Activated CD4-positive, alpha-beta T cell treated with anti-CD3 and anti-CD28 coated beads, Interleukin-2, amount 10 ng/mL, durations not matched to agents 7 days and 5 days (primary cell): ENCODE data around the gene RAPGEF4. TPM values are rescaled to one million over a fixed set of nuclear protein-coding genes. Genes with fewer than 3 reads are reported as not detected.

Source experiments
- CTCF ChIA-PET: fragments of 350-600 bp; sonication (Branson Sonifier 250); formaldehyde crosslinking; loops from one replicate; lab custom pipeline; 2021; ENCODE audit warnings: antibody characterized with exemption; lab: Charles Lee
- POLR2A ChIA-PET: fragments of 350-600 bp; sonication (Branson Sonifier 250); formaldehyde crosslinking; loops from one replicate; lab custom pipeline; 2021; ENCODE audit warnings: antibody characterized with exemption; lab: Charles Lee
- DNase-seq: peaks from one replicate; pipeline ENCODE4 v3.0.0-alpha.2; 2020
- H3K27ac Mint-ChIP-seq: one replicate; pipeline ENCODE4 v1.8.0; 2021; ENCODE audit warnings: mild to moderate bottlenecking, moderate library complexity, mixed read lengths
- H3K27me3 Mint-ChIP-seq: one replicate; pipeline ENCODE4 v1.8.0; 2021; ENCODE audit warnings: mixed read lengths
- H3K36me3 Mint-ChIP-seq: one replicate; pipeline ENCODE4 v1.8.0; 2021; ENCODE audit warnings: low read depth, mixed read lengths
- H3K4me1 Mint-ChIP-seq: one replicate; pipeline ENCODE4 v1.8.0; 2021; ENCODE audit warnings: mixed read lengths
- H3K4me3 Mint-ChIP-seq: one replicate; pipeline ENCODE4 v1.8.0; 2021; ENCODE audit warnings: mild to moderate bottlenecking, moderate library complexity, mixed read lengths
- H3K9me3 Mint-ChIP-seq: one replicate; pipeline ENCODE4 v1.8.0; 2021; ENCODE audit warnings: mixed read lengths
- total RNA-seq, 2 experiments: library from RNA; stranded (reverse); gene quantifications; one replicate each; pipeline ENCODE4 v1.2.3, GENCODE V29; 2021

The RAPGEF4 gene
- total RNA-seq, 2 experiments from 2014 or later = 0.62 to 0.77 TPM

DNA sequence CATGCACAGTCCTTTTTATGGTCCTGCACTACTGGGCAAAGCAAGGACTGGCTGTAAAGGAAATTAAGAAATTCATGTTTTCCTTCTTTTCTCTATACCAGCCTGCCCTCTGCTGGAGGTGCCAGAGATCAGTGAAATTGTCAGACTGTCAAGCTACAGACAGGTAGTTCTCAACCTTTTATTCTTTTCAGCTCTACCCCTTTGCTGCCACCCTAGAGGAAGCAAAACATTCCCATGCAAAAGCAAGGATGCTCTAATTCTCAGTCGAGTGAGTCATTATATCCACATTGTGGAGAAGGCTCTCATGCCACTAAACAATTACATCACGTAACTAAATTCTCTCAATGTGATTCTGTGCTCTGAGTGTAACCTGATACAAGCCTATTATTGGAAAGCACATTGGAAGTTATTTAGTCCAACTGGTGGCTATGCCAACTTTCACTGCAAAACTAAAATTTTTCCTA, 25.0 kb upstream of the RAPGEF4 start:
- H3K4me3 Mint-ChIP-seq = no peak overlapping the region
- no peaks in the 10 kb centered on the region for H3K36me3 Mint-ChIP-seq
- DNase-seq = peak; percentile 54
- ChIA-PET POLR2A (no interaction called here), CTCF (interaction anchor here (0.6 to 1.0 kb wide), 2 partner anchors 12 to 14 kb away, joined by 3 to 4 read pairs; no protein-coding TSS in a partner anchor)
- no peaks in the 10 kb centered on the region for H3K4me1 Mint-ChIP-seq
- H3K9me3 Mint-ChIP-seq = no peaks in the 10 kb centered on the region
- no peak overlapping the region for H3K27ac Mint-ChIP-seq
- peaks cover 13% of the 10 kb centered on the region for H3K27me3 Mint-ChIP-seq

GRCh38 chr2:172711110-172711509, 24.5 kb upstream of the RAPGEF4 start:
- no peak for DNase-seq
- POLR2A ChIA-PET = no interaction called here
- CTCF ChIA-PET = interaction anchor here (0.6 to 1.0 kb wide), 2 partner anchors 13 kb away, joined by 3 to 4 read pairs; no protein-coding TSS in a partner anchor
- no peak overlapping the region for H3K27ac Mint-ChIP-seq
- no peaks in the 10 kb centered on the region for H3K9me3 Mint-ChIP-seq
- no peak overlapping the region for H3K4me3 Mint-ChIP-seq
- H3K27me3 Mint-ChIP-seq = peaks cover 10% of the 10 kb centered on the region
- no peaks in the 10 kb centered on the region for H3K36me3 Mint-ChIP-seq
- no peaks in the 10 kb centered on the region for H3K4me1 Mint-ChIP-seq

GRCh38 chr2:172712251-172712650, 23.4 kb upstream of the RAPGEF4 start:
- Mint-ChIP-seq H3K36me3 (no peaks in the 10 kb centered on the region), H3K4me1 (no peaks in the 10 kb centered on the region), H3K4me3 (no peak overlapping the region), H3K27ac (no peak overlapping the region), H3K9me3 (no peaks in the 10 kb centered on the region), H3K27me3 (peaks cover 10% of the 10 kb centered on the region)
- CTCF ChIA-PET = interaction anchor here (0.6 to 1.0 kb wide), 2 partner anchors 15 to 1273 kb away, joined by 3 to 5 read pairs; no protein-coding TSS in a partner anchor
- POLR2A ChIA-PET = no interaction called here
- DNase-seq = no peak

- CTCF ChIA-PET = no interaction called here
These were observed 22.2 kb upstream of the RAPGEF4 start for GRCh38 chr2:172713365-172713875.

DNA sequence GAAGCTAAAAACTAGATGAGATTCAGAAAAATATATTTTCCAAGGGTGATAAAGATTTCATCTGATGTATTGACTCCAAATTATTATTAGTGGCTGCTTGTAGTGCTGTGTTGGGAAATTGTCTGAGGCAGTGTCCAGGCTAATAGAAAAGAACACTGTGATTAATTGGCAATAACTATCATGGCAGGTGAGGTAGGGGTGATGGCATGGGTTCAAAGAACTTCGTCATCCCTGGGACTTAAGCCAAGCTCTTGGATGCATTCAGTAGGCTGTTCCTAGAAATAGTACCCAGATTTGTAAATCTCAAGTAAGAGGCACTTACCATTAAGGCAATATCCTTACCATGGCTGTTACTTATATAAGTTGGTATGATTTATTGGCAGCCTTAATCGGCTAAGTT, 13.2 kb upstream of the RAPGEF4 start:
- H3K27ac Mint-ChIP-seq = no peak overlapping the region
- H3K4me1 Mint-ChIP-seq = no peaks in the 10 kb centered on the region
- peaks cover 11% of the 10 kb centered on the region for H3K27me3 Mint-ChIP-seq
- no peak for DNase-seq
- no peak overlapping the region for H3K4me3 Mint-ChIP-seq
- H3K36me3 Mint-ChIP-seq = no peaks in the 10 kb centered on the region
- CTCF ChIA-PET = no interaction called here
- POLR2A ChIA-PET = no interaction called here
- peaks cover 3% of the 10 kb centered on the region for H3K9me3 Mint-ChIP-seq

More at GRCh38 chr2:172713365-172713875, 22.2 kb upstream of the RAPGEF4 start:
- POLR2A ChIA-PET = no interaction called here
- Mint-ChIP-seq H3K9me3 (no peaks in the 10 kb centered on the region), H3K27ac (no peak overlapping the region), H3K27me3 (peaks cover 3% of the 10 kb centered on the region), H3K4me3 (no peak overlapping the region), H3K36me3 (no peaks in the 10 kb centered on the region), H3K4me1 (no peaks in the 10 kb centered on the region)
- DNase-seq = no peak

GRCh38 chr2:172723286-172723685, 12.4 kb upstream of the RAPGEF4 start:
- H3K4me3 Mint-ChIP-seq = no peak overlapping the region
- H3K9me3 Mint-ChIP-seq = peaks cover 3% of the 10 kb centered on the region
- POLR2A ChIA-PET = no interaction called here
- peaks cover 11% of the 10 kb centered on the region for H3K27me3 Mint-ChIP-seq
- H3K36me3 Mint-ChIP-seq = no peaks in the 10 kb centered on the region
- DNase-seq = no peak
- H3K27ac Mint-ChIP-seq = no peak overlapping the region
- H3K4me1 Mint-ChIP-seq = no peaks in the 10 kb centered on the region
- CTCF ChIA-PET = no interaction called here

- Mint-ChIP-seq H3K27me3 (peaks cover 6% of the 10 kb centered on the region), H3K36me3 (no peaks in the 10 kb centered on the region), H3K9me3 (peaks cover under 1% of the 10 kb centered on the region), H3K27ac (no peak overlapping the region), H3K4me1 (no peaks in the 10 kb centered on the region), H3K4me3 (no peak overlapping the region)
- ChIA-PET POLR2A (no interaction called here), CTCF (interaction anchor here (0.7 kb wide), 1 partner anchor 14 kb away, joined by 3 read pairs; no protein-coding TSS in a partner anchor)
- no peak for DNase-seq
These were observed 10.9 kb upstream of the RAPGEF4 start for GRCh38 chr2:172724724-172725123.

- Mint-ChIP-seq H3K27me3 (peaks cover 8% of the 10 kb centered on the region), H3K4me3 (no peak overlapping the region), H3K36me3 (no peaks in the 10 kb centered on the region), H3K4me1 (no peaks in the 10 kb centered on the region), H3K27ac (no peak overlapping the region), H3K9me3 (no peaks in the 10 kb centered on the region)
- CTCF ChIA-PET = no interaction called here
- POLR2A ChIA-PET = no interaction called here
- no peak for DNase-seq
These were observed 10.4 kb upstream of the RAPGEF4 start for GRCh38 chr2:172725284-172725683.

- no peak for DNase-seq
- no peak overlapping the region for H3K27ac Mint-ChIP-seq
- no peaks in the 10 kb centered on the region for H3K4me1 Mint-ChIP-seq
- ChIA-PET CTCF (no interaction called here), POLR2A (no interaction called here)
- no peak overlapping the region for H3K4me3 Mint-ChIP-seq
- no peaks in the 10 kb centered on the region for H3K9me3 Mint-ChIP-seq
- no peaks in the 10 kb centered on the region for H3K36me3 Mint-ChIP-seq
- H3K27me3 Mint-ChIP-seq = peaks cover 9% of the 10 kb centered on the region
These were observed 9.9 kb upstream of the RAPGEF4 start for GRCh38 chr2:172725746-172726145.

- CTCF ChIA-PET = no interaction called here
- POLR2A ChIA-PET = no interaction called here
- Mint-ChIP-seq H3K4me1 (no peaks in the 10 kb centered on the region), H3K9me3 (no peaks in the 10 kb centered on the region), H3K27ac (no peak overlapping the region), H3K4me3 (no peak overlapping the region), H3K27me3 (peaks cover 15% of the 10 kb centered on the region), H3K36me3 (no peaks in the 10 kb centered on the region)
- no peak for DNase-seq
These were observed 9.4 kb upstream of the RAPGEF4 start for GRCh38 chr2:172726172-172726735.

DNA sequence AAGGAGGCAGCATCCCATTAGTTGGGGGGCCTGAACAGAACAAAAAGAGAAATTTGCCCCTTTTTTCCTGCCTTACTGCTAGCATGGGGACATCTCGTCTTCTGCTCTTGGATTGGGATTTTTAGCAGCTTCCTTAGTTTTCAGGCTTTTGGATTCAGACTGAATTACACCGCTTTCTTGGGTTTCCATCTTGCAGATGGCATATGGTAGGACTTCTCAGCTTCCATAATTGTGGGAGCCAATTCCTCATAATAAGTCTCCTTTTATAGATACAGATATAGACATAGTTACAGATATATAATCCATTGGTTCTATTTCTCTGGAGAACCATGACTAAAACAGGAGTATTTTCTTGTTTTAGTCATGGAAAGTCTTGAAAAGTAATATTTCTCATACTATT, 5.2 kb upstream of the RAPGEF4 start:
- no peaks in the 10 kb centered on the region for H3K9me3 Mint-ChIP-seq
- H3K4me3 Mint-ChIP-seq = no peak overlapping the region
- no peaks in the 10 kb centered on the region for H3K36me3 Mint-ChIP-seq
- POLR2A ChIA-PET = no interaction called here
- H3K4me1 Mint-ChIP-seq = peaks cover 2% of the 10 kb centered on the region
- no peak overlapping the region for H3K27ac Mint-ChIP-seq
- CTCF ChIA-PET = no interaction called here
- H3K27me3 Mint-ChIP-seq = peaks cover 40% of the 10 kb centered on the region
- no peak for DNase-seq

DNA sequence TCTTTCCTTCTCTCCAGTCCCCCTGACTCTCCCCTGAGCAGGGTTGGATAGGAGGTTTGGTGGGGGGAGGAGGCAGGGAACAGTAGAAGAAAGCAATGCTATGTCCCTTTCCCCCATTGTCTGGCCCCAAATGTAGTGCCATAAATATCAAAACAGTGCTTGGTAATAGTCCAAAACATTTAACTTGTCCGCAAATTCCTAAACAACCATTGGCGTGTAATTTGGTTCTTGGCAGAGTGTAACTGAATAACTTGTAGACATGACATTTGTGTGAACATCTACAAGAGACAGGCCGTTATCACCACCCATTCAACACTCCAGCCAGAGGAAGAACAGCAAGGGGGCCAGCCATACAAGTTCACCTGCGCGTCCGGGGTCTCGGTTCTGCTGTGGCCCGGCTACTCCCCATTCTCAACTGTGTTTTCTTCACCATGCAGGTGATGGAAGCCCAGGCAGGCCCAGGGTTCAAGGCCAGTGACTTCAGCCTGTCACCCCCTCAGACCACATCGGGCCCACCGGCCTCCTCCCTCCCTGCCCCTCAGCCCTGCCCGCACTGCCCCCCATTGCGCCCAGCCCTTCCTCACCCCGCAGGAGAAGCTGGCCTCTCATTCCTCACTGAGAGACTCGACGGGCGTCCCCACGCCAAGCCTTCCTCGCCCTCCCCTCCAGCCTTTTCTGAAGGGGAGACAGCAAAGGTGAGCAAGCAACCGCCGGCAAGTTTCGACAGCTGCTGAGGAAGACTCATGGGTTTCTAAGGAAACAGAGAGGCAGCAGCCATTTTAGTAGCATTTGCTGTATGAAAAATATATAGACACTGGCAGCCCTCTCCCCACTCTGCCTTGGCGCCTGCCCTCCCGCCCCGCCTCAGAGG, 699 bp upstream of the RAPGEF4 start:
- no peak for DNase-seq
- H3K27me3 Mint-ChIP-seq = peaks cover 68% of the 10 kb centered on the region
- no peaks in the 10 kb centered on the region for H3K36me3 Mint-ChIP-seq
- peak overlapping the region; percentile 37 for H3K4me3 Mint-ChIP-seq
- H3K9me3 Mint-ChIP-seq = no peaks in the 10 kb centered on the region
- H3K4me1 Mint-ChIP-seq = peaks cover 6% of the 10 kb centered on the region
- POLR2A ChIA-PET = no interaction called here
- H3K27ac Mint-ChIP-seq = no peak overlapping the region
- CTCF ChIA-PET = interaction anchor here (1.4 kb wide), 1 partner anchor 149 kb away, joined by 3 read pairs; no protein-coding TSS in a partner anchor
